A549 (cell line): ENCODE results near the gene KNDC1. TPM values are rescaled to one million over a fixed set of nuclear protein-coding genes. Genes with fewer than 3 reads are reported as not detected.

ENCODE experiments used
- ATAC-seq, 2 experiments: fragments of 200-7000 bp in 1 of 2; fragments of >200 bp in 1 of 2; cut with Nextera tagmentation in 1 of 2; cut with Tn5 transposase in 1 of 2; 3 replicates each; pipeline versions ENCODE4 v1.8.0 to v1.9.1; 2018 to 2020; ENCODE audit warnings: mild to moderate bottlenecking in 1 of 2, moderate library complexity in 1 of 2
- CTCF ChIA-PET: fragments of 300-600 bp; sonication (Branson Sonifier 250); formaldehyde crosslinking; extraction: SDS; loops from one replicate; lab custom pipeline; 2021; ENCODE audit warnings: antibody characterized with exemption, inconsistent platforms; lab: Yijun Ruan, JAX
- POLR2A ChIA-PET: fragments of 350-600 bp; formaldehyde crosslinking; extraction: SDS; loops from one replicate; lab custom pipeline; 2021; ENCODE audit warnings: antibody characterized with exemption, inconsistent platforms; lab: Yijun Ruan, JAX
- DNase-seq, 2 experiments: peaks; one replicate each; pipeline versions ENCODE4 v3.0.0 to v3.0.0-alpha.2; 2011 to 2016; ENCODE audit warnings: low read depth in 1 of 2, low spot score in 1 of 2
- FAIRE-seq: peaks from 2 replicates; lab custom pipeline; 2011; peaks lifted over from hg19 to GRCh38; lab: Jason Lieb, UNC
- H3K27ac ChIP-seq, 2 experiments: fragments of >200 bp; sonication (Bioruptor Twin); formaldehyde crosslinking; 3 replicates each; pipeline ENCODE4 v1.5.1; 2016 to 2017
- H3K4me1 ChIP-seq: fragments of >200 bp; sonication (Bioruptor Twin); formaldehyde crosslinking; 3 replicates; pipeline ENCODE4 v1.6.1; 2016
- H3K4me2 ChIP-seq: fragments of >200 bp; sonication (Bioruptor Twin); formaldehyde crosslinking; 3 replicates; pipeline ENCODE4 v1.6.1; 2016
- H3K4me3 ChIP-seq: fragments of >200 bp; sonication (Bioruptor Twin); formaldehyde crosslinking; 3 replicates; pipeline ENCODE4 v1.5.1; 2016
- H3K9me3 ChIP-seq: fragments of >200 bp; sonication (Bioruptor Twin); formaldehyde crosslinking; 3 replicates; pipeline ENCODE4 v1.6.1; 2016
- BHLHE40 ChIP-seq: IDR thresholded peaks from 2 replicates; pipeline ENCODE4 v1.6.1; 2012; ENCODE audit warnings: low read depth, low read length, inconsistent platforms
- CEBPB ChIP-seq, 2 experiments: fragments of >200 bp in 1 of 2; sonication (Bioruptor Twin) in 1 of 2; formaldehyde crosslinking in 1 of 2; IDR thresholded peaks; 2 replicates each; pipeline ENCODE4 v1.6.1; 2012 to 2016
- EHF ChIP-seq: fragments of 250-450 bp; sonication (Bioruptor Pico); IDR thresholded peaks from 2 replicates; pipeline ENCODE4 v1.5.0; 2020; ENCODE audit warnings: mild to moderate bottlenecking
- EP300 ChIP-seq, 2 experiments: fragments of >200 bp; sonication (Bioruptor Twin); formaldehyde crosslinking; IDR thresholded peaks; 2 replicates in 1 of 2; 3 replicates in 1 of 2; pipeline ENCODE4 v1.6.1; 2016 to 2017
- FOXS1 ChIP-seq: fragments of 250-450 bp; sonication (Bioruptor Pico); IDR thresholded peaks from 2 replicates; pipeline ENCODE4 v1.5.0; 2020; ENCODE audit warnings: mild to moderate bottlenecking, moderate library complexity
- HEYL ChIP-seq: fragments of 250-450 bp; sonication (Bioruptor Pico); IDR thresholded peaks from 2 replicates; pipeline ENCODE4 v1.8.0; 2021; ENCODE audit warnings: mild to moderate bottlenecking, moderate library complexity
- JUN ChIP-seq, 2 experiments: fragments of >200 bp; sonication (Bioruptor Twin); formaldehyde crosslinking; IDR thresholded peaks; 2 replicates in 1 of 2; 3 replicates in 1 of 2; pipeline ENCODE4 v1.6.1; 2016 to 2017
- KDM5A ChIP-seq: fragments of 200-600 bp; sonication (generic); IDR thresholded peaks from 2 replicates; pipeline ENCODE4 v1.6.1; 2016; ENCODE audit warnings: antibody characterized with exemption, mild to moderate bottlenecking
- MAFK ChIP-seq: fragments of 450-650 bp; IDR thresholded peaks from 2 replicates; pipeline ENCODE4 v1.6.1; 2014; ENCODE audit not compliant: partially characterized antibody
- MAZ ChIP-seq: fragments of 150-350 bp; IDR thresholded peaks from 2 replicates; pipeline ENCODE4 v1.6.1; 2014; ENCODE audit warnings: antibody characterized with exemption, low read depth, low read length, borderline replicate concordance
- MYC ChIP-seq: IDR thresholded peaks from 2 replicates; pipeline ENCODE4 v1.6.1; 2012; ENCODE audit warnings: mild to moderate bottlenecking, inconsistent platforms, low read length, improper control_type of control experiment, borderline replicate concordance
- NPAS2 ChIP-seq: fragments of 250-450 bp; sonication (Bioruptor Pico); IDR thresholded peaks from 2 replicates; pipeline ENCODE4 v1.8.0; 2022; ENCODE audit warnings: mild to moderate bottlenecking, moderate library complexity, borderline replicate concordance
- POLR2AphosphoS2 ChIP-seq: conservative IDR thresholded peaks from 2 replicates; pipeline ENCODE4 v1.6.1; 2012; ENCODE audit warnings: low read length, improper control_type of control experiment, inconsistent platforms
- RAD21 ChIP-seq, 2 experiments: fragments of >200 bp in 1 of 2; sonication (Bioruptor Twin) in 1 of 2; formaldehyde crosslinking in 1 of 2; IDR thresholded peaks in 1 of 2; conservative IDR thresholded peaks in 1 of 2; 2 replicates in 1 of 2; 3 replicates in 1 of 2; pipeline ENCODE4 v1.6.1; 2012 to 2018; ENCODE audit warnings: inconsistent platforms in 1 of 2
- RCOR1 ChIP-seq: fragments of 150-350 bp; IDR thresholded peaks from 2 replicates; pipeline ENCODE4 v1.6.1; 2014; ENCODE audit warnings: antibody characterized with exemption, low read length, low read depth
- SMC3 ChIP-seq: fragments of >200 bp; sonication (Bioruptor Twin); formaldehyde crosslinking; IDR thresholded peaks from 3 replicates; pipeline ENCODE4 v1.6.1; 2018; ENCODE audit warnings: inconsistent platforms
- SREBF2 ChIP-seq: fragments of 450-650 bp; IDR thresholded peaks from 2 replicates; pipeline ENCODE4 v1.6.1; 2014; ENCODE audit warnings: mild to moderate bottlenecking, moderate library complexity
- TFCP2L1 ChIP-seq: fragments of 250-450 bp; sonication (Bioruptor Pico); IDR thresholded peaks from 2 replicates; pipeline ENCODE4 v1.5.0; 2021; ENCODE audit warnings: mild to moderate bottlenecking
- WGBS: methylation state at CpG from one replicate; pipeline ENCODE4 v1.1.6; 2017; ENCODE audit errors: missing lambda C conversion rate; 5-methylcytosine and 5-hydroxymethylcytosine counted together
- polyA plus RNA-seq, 4 experiments: library from polyadenylated mRNA; depleted of rRNA in 3 of 4; stranded (reverse); fragments of >200 nt; fragmentation: RNase III in 1 of 4; extraction: RNeasy Plus Mini Kit Qiagen cat#74134 plus additional on column Dnase treatment in 1 of 4; gene quantifications; 2 replicates in 3 of 4; 3 replicates in 1 of 4; pipeline ENCODE4 v1.2.3, GENCODE V29; 2011 to 2017
- TF ChIP-seq, protein P1 (sequence below): fragments of 150-350 bp; IDR thresholded peaks from 2 replicates; pipeline ENCODE4 v1.6.1; 2014; ENCODE audit warnings: low read depth, mild to moderate bottlenecking, low read length
- TF ChIP-seq, protein P2 (sequence below): fragments of 450-650 bp; IDR thresholded peaks from 2 replicates; pipeline ENCODE4 v1.6.1; 2014; ENCODE audit warnings: antibody characterized with exemption
- TF ChIP-seq, protein P3 (sequence below): IDR thresholded peaks from 2 replicates; pipeline ENCODE4 v1.6.1; 2012
- TF ChIP-seq, protein P4 (sequence below): fragments of 200-600 bp; sonication (generic); IDR thresholded peaks from 2 replicates; pipeline ENCODE4 v1.6.1; 2016; ENCODE audit warnings: antibody characterized with exemption, mild to moderate bottlenecking, moderate library complexity

The KNDC1 gene
- polyA plus RNA-seq, 2 of the 4 experiments (the other 2 are of a cell fraction): 0.56 to 0.63 TPM

DNA sequence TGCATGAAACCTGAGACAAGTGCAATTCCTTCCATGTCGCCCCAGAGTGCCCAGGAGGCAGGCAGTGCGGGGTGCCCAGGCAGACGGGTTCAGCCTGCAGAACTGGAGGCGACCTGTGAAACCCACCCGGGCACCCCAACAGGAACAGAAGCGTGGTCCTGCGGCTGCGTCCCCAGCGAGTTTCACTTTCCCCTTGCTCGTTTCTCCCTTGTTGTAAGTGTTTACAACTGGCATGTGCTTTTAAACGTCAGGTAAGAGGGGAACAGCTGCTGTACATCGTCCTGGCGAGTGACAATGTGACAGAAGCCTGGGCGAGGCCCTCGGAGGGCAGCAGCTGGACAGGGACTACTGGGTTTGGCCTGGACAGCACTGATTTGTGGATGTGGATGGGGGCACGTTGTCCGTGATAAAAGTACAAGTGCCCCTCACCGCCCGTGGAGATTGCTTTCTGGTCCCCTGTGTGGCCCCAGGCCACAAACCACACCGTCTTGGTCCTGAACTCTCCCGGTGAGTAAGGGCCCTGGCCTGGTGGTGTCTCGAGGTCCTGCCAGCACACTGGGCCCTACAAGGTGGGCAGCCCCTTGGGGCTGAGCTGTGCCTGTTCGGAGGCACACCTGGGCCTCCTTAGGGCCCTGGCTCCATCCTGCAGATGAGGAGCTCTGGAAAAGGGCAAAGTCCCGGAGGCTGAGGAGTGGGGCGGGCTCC is 81.6 kb downstream of the KNDC1 start:
- no peak overlapping the region for H3K4me3 ChIP-seq
- CTCF ChIA-PET: interaction anchor here (1.2 to 2.0 kb wide), 2 partner anchors 16 to 26 kb away, joined by 3 to 13 read pairs; no protein-coding TSS in a partner anchor
- POLR2A ChIA-PET: no interaction called here

DNA sequence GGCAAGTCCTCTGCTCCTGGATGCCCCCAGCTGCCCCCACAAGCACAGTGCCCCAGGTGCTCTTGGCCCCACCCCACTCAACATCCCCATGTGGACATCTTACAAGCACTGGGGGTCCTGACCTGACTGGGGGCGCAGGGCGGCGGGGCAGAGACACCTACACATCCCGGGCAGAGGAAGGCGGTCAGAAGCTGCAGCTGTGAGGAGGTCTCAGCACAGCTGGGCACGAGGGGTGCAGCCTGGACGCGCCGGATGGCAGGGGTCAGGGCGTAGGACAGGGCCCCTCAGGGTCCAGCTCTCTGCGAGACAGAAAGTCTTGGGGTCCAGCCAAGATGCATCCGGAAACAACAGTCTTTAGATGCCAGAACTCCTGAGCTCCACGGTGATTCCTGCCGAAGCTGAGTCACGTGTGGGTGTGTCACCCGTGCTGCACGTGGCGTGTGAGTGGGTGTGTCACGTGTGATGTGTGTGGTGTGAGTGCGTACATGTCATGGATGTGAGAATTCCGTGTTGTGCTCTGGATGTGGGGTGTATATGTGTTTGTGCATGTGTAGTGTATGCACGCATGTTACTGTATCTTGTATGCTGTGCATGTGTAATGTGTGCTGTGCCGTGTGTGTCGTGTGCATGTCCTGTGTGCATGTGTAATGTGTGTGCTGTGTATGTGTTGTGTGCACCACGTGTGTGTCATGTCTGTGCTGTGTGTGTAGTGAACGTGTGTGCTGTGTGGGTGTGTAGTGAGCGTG is 82.8 kb downstream of the KNDC1 start:
- FAIRE-seq (no peak), DNase-seq (no peak), ATAC-seq (no peak)
- Histone ChIP-seq H3K4me2 (no peak overlapping the region), H3K9me3 (no peaks in the 10 kb centered on the region), H3K27ac (no peak overlapping the region), H3K4me3 (no peak overlapping the region), H3K4me1 (peaks cover 8% of the 10 kb centered on the region)
- CTCF ChIA-PET: interaction anchor here (2.0 kb wide), 1 partner anchor 15 kb away, joined by 13 read pairs; no protein-coding TSS in a partner anchor
- POLR2A ChIA-PET: no interaction called here
- TF ChIP-seq POLR2AphosphoS2 (no peak), SMC3 (no peak), FOXS1 (CRISPR knock-in tag) (no peak), MAFK (no peak), EP300 (IDR thresholded peaks at IDR 0.05) (no peak), SREBF2 (no peak), NPAS2 (CRISPR knock-in tag) (peak; percentile 57), RCOR1 (no peak), MAZ (no peak), BHLHE40 (peak; percentile 21), EHF (CRISPR knock-in tag) (no peak), TFCP2L1 (CRISPR knock-in tag) (no peak)
- TF ChIP-seq, protein P1, sequence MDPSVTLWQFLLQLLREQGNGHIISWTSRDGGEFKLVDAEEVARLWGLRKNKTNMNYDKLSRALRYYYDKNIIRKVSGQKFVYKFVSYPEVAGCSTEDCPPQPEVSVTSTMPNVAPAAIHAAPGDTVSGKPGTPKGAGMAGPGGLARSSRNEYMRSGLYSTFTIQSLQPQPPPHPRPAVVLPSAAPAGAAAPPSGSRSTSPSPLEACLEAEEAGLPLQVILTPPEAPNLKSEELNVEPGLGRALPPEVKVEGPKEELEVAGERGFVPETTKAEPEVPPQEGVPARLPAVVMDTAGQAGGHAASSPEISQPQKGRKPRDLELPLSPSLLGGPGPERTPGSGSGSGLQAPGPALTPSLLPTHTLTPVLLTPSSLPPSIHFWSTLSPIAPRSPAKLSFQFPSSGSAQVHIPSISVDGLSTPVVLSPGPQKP: no peak
- TF ChIP-seq, protein P2, sequence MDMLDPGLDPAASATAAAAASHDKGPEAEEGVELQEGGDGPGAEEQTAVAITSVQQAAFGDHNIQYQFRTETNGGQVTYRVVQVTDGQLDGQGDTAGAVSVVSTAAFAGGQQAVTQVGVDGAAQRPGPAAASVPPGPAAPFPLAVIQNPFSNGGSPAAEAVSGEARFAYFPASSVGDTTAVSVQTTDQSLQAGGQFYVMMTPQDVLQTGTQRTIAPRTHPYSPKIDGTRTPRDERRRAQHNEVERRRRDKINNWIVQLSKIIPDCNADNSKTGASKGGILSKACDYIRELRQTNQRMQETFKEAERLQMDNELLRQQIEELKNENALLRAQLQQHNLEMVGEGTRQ: peak; percentile 85
- WGBS: 57% methylated on average over 26 of the region's 27 CpGs

More for the DNA sequence above, 81.6 kb downstream of the KNDC1 start:
- no peaks in the 10 kb centered on the region for H3K9me3 ChIP-seq
- H3K4me1 ChIP-seq: peaks cover 20% of the 10 kb centered on the region
- no peak overlapping the region for H3K4me2 ChIP-seq
- no peak for FAIRE-seq
- no peak for ATAC-seq
- 66% methylated on average over 19 of the region's 25 CpGs for WGBS
- TF ChIP-seq HEYL (no peak), RAD21 (conservative IDR thresholded peaks at IDR 0.05 in 1 of 2, IDR thresholded peaks at IDR 0.05 in 1 of 2) (no peak), MAFK (no peak), KDM5A (no peak), EHF (CRISPR knock-in tag) (no peak), JUN (IDR thresholded peaks at IDR 0.05) (no peak), CEBPB (IDR thresholded peaks at IDR 0.05) (no peak), MYC (no peak)
- TF ChIP-seq, protein P3, sequence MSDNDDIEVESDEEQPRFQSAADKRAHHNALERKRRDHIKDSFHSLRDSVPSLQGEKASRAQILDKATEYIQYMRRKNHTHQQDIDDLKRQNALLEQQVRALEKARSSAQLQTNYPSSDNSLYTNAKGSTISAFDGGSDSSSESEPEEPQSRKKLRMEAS: no peak
- TF ChIP-seq, protein P4, sequence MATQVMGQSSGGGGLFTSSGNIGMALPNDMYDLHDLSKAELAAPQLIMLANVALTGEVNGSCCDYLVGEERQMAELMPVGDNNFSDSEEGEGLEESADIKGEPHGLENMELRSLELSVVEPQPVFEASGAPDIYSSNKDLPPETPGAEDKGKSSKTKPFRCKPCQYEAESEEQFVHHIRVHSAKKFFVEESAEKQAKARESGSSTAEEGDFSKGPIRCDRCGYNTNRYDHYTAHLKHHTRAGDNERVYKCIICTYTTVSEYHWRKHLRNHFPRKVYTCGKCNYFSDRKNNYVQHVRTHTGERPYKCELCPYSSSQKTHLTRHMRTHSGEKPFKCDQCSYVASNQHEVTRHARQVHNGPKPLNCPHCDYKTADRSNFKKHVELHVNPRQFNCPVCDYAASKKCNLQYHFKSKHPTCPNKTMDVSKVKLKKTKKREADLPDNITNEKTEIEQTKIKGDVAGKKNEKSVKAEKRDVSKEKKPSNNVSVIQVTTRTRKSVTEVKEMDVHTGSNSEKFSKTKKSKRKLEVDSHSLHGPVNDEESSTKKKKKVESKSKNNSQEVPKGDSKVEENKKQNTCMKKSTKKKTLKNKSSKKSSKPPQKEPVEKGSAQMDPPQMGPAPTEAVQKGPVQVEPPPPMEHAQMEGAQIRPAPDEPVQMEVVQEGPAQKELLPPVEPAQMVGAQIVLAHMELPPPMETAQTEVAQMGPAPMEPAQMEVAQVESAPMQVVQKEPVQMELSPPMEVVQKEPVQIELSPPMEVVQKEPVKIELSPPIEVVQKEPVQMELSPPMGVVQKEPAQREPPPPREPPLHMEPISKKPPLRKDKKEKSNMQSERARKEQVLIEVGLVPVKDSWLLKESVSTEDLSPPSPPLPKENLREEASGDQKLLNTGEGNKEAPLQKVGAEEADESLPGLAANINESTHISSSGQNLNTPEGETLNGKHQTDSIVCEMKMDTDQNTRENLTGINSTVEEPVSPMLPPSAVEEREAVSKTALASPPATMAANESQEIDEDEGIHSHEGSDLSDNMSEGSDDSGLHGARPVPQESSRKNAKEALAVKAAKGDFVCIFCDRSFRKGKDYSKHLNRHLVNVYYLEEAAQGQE: no peak
- DNase-seq: no peak
- H3K27ac ChIP-seq: no peak overlapping the region
